ENCODE results near the gene SPOCK3.

The SPOCK3 gene

DNA sequence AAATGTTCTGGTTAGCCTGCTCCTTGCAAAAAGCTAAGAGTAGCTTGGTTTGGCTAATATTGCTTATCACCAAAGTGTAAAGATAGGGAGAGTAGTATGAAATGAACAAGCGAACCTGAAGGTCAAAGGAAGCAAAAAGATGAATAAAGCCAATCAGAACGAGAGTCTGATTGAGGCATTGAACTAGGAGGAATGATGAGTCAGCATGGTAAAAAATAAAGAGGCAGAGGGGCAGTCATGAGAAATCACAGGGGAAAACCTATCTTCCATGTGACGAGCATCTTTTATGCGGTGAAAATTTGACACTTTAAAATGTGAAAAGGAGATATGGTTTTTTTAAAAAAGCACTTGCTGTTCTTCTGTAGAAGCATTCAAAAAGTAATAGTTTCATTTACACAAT, 533.7 kb downstream of the SPOCK3 start:
- no peak overlapping the region for H3K4me3 ChIP-seq (replicated peaks; ENCODE audit: low read depth, low read length)
- DNase-seq (ENCODE audit: extremely low read depth, low read depth): no peak
- TF ChIP-seq, protein P1, sequence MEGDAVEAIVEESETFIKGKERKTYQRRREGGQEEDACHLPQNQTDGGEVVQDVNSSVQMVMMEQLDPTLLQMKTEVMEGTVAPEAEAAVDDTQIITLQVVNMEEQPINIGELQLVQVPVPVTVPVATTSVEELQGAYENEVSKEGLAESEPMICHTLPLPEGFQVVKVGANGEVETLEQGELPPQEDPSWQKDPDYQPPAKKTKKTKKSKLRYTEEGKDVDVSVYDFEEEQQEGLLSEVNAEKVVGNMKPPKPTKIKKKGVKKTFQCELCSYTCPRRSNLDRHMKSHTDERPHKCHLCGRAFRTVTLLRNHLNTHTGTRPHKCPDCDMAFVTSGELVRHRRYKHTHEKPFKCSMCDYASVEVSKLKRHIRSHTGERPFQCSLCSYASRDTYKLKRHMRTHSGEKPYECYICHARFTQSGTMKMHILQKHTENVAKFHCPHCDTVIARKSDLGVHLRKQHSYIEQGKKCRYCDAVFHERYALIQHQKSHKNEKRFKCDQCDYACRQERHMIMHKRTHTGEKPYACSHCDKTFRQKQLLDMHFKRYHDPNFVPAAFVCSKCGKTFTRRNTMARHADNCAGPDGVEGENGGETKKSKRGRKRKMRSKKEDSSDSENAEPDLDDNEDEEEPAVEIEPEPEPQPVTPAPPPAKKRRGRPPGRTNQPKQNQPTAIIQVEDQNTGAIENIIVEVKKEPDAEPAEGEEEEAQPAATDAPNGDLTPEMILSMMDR (IDR thresholded peaks at IDR 0.05; ENCODE audit: low read depth, low read length, missing control alignments): no peak

DNA sequence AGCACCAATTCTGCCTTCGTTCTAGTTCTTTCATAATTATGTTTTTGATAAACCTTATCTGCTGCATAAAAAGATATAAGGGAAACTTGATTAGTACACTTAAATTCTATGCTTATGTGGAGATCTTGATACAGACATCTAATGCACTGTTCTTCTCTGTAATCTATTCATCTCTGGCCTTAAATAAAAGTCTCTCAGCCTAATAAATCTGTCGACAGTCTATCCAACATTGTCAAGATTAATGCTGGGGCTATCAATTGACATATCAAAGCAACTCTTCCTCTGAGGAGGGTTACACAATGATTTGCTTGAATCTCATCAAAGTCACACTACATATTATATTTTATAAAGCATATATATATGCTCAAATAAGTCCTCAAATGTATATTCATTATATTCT, 545.5 kb downstream of the SPOCK3 start:
- no peak overlapping the region for H3K4me3 ChIP-seq (replicated peaks; ENCODE audit: low read depth, low read length)
- TF ChIP-seq, protein P1 (IDR thresholded peaks at IDR 0.05; ENCODE audit: low read depth, low read length, missing control alignments): no peak
- no peak for DNase-seq (ENCODE audit: extremely low read depth, low read depth)

DNA sequence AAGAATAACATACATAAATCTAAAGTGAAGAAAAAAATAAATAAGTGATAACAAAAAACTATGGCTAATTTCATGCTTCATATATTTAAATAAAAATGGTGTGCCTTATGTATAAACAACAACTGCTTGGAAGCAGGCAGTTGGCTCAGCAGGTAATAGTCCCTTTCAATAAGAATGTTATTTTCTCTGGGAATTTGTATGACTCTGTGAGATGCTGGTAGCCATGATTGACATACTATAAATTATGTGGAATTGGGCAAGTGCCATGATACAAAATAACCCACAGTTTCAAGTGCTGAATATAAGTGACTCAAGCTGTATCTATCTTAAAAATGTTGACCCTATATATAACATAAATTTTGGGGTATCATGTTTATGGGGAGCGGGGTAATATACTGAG, 546.5 kb downstream of the SPOCK3 start:
- DNase-seq (ENCODE audit: extremely low read depth, low read depth): no peak
- no peak overlapping the region for H3K4me3 ChIP-seq (replicated peaks; ENCODE audit: low read depth, low read length)
- TF ChIP-seq, protein P1 (IDR thresholded peaks at IDR 0.05; ENCODE audit: low read depth, low read length, missing control alignments): no peak
